ENCODE data around the gene OPCML. TPM values are rescaled to one million over a fixed set of nuclear protein-coding genes. Genes with fewer than 3 reads are reported as not detected.

Gene OPCML
- total RNA-seq, 1 experiment from 2014 or later, result 0.02 TPM

GRCh38 chr11:133361689-133361994, 170.7 kb downstream of the OPCML start:
- DNase-seq (ENCODE audit: low read depth), result no peak

GRCh38 chr11:133360860-133361688, 171.2 kb downstream of the OPCML start:
- DNase-seq (ENCODE audit: low read depth), result no peak

GRCh38 chr11:133355095-133355494, 177.2 kb downstream of the OPCML start:
- DNase-seq (ENCODE audit: low read depth), result no peak

- no peak for DNase-seq (ENCODE audit: low read depth)
These were observed 178.2 kb downstream of the OPCML start for GRCh38 chr11:133354069-133354468.

GRCh38 chr11:133350045-133350444, 182.3 kb downstream of the OPCML start:
- DNase-seq (ENCODE audit: low read depth), result no peak

GRCh38 chr11:133347988-133348387, 184.3 kb downstream of the OPCML start:
- DNase-seq (ENCODE audit: low read depth), result no peak

GRCh38 chr11:133346137-133346536, 186.2 kb downstream of the OPCML start:
- DNase-seq (ENCODE audit: low read depth), result no peak

- peak; percentile 40 for DNase-seq (ENCODE audit: low read depth)
These were observed 188.3 kb downstream of the OPCML start for GRCh38 chr11:133343951-133344350.

- no peak for DNase-seq (ENCODE audit: low read depth)
These were observed 192.7 kb downstream of the OPCML start for GRCh38 chr11:133339495-133340140.

- no peak for DNase-seq (ENCODE audit: low read depth)
These were observed 193.7 kb downstream of the OPCML start for GRCh38 chr11:133338588-133338987.

GRCh38 chr11:133337951-133338418, 194.3 kb downstream of the OPCML start:
- no peak for DNase-seq (ENCODE audit: low read depth)

- no peak for DNase-seq (ENCODE audit: low read depth)
These were observed 195.1 kb downstream of the OPCML start for GRCh38 chr11:133337193-133337592.

- no peak for DNase-seq (ENCODE audit: low read depth)
These were observed 201.3 kb downstream of the OPCML start for GRCh38 chr11:133331031-133331430.

- DNase-seq (ENCODE audit: low read depth), result no peak
These were observed 205.5 kb downstream of the OPCML start for GRCh38 chr11:133326849-133327248.

- no peak for DNase-seq (ENCODE audit: low read depth)
These were observed 206.0 kb downstream of the OPCML start for GRCh38 chr11:133326332-133326731.

GRCh38 chr11:133325711-133326110, 206.6 kb downstream of the OPCML start:
- no peak for DNase-seq (ENCODE audit: low read depth)

- DNase-seq (ENCODE audit: low read depth), result no peak
These were observed 208.9 kb downstream of the OPCML start for GRCh38 chr11:133323354-133323753.

- DNase-seq (ENCODE audit: low read depth), result no peak
These were observed 214.1 kb downstream of the OPCML start for GRCh38 chr11:133318221-133318620.

- no peak for DNase-seq (ENCODE audit: low read depth)
These were observed 221.1 kb downstream of the OPCML start for GRCh38 chr11:133311230-133311629.

- no peak for DNase-seq (ENCODE audit: low read depth)
These were observed 226.3 kb downstream of the OPCML start for GRCh38 chr11:133306019-133306418.

- no peak for DNase-seq (ENCODE audit: low read depth)
These were observed 226.9 kb downstream of the OPCML start for GRCh38 chr11:133305208-133305956.

- no peak for DNase-seq (ENCODE audit: low read depth)
These were observed 229.0 kb downstream of the OPCML start for GRCh38 chr11:133303262-133303661.

- no peak for DNase-seq (ENCODE audit: low read depth)
These were observed 230.2 kb downstream of the OPCML start for GRCh38 chr11:133302056-133302455.

All from M059J (cell line).